NCI-H1694 (cell line): ENCODE results near the gene OVCA2.

Experiments used
- DNase-seq: peaks from one replicate; lab custom pipeline; 2025; lab: John Stamatoyannopoulos, UW

OVCA2 gene

DNA sequence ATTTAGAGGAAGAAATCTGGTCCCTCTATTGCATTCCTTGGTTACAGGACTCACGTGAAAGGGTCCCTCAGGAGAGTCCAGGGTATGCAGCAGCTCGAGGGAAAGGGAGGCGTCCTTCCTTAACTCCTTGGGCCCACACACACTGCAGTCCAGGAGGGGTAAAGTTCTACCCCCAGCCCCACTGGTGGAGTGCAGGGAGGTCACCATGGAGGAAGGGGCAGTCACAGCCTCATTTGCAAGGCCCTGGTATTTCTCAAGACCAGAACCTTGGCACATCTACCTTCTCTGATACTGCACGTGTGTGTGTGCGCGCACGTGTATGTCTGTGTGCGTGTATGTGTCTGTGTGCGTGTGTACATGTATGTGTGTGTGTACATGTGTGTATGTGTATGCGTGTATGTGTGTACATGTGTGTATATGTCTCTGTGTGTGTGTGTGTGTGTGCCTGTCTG is 24.2 kb downstream of the OVCA2 start:
- DNase-seq: no peak

DNA sequence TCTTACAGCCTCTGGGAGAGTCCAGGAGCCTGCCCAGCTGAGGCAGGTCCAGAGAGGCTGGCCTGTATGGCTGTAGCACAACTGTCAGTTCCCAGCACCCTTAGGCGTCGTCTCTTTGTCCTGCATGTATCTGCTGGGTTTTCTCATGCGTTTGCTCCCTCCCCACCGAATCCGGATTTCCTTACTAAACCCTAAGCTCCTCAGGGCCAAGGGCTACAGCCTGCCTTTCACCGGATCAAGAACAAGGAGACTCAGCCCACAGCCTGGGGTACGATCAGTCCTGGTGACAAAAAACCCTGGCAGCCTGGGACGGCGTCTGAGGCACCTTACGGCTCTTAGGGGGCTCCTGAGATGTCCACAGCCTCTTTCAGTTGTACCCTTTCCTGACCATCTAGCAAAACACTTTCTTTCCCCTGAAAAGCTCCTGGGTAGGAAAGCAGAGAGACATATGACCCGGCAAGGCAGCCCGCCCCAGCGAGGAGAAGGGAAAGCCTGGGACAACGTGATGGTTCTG is 25.3 kb downstream of the OVCA2 start:
- no peak for DNase-seq

DNA sequence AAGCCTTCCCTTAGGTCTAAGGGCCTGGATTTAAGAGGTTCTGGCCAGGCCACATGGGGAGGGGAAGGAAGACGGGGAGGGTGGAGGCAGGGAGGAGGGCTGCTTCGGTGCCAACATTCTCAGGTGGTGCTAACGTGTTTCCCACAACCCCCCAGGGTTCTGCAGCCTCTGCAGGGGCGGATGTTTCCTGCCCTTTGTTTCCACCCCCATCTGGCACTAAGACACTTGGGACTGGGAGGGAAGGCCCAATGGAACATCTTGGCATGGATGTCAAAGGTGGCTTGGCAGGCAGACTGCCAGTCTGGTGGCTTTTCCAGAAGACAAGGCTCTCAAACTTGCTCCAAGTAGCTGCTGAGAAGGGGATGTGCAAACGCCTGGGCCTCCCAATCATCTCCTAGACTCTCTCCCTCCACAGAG is 25.8 kb downstream of the OVCA2 start:
- no peak for DNase-seq

DNA sequence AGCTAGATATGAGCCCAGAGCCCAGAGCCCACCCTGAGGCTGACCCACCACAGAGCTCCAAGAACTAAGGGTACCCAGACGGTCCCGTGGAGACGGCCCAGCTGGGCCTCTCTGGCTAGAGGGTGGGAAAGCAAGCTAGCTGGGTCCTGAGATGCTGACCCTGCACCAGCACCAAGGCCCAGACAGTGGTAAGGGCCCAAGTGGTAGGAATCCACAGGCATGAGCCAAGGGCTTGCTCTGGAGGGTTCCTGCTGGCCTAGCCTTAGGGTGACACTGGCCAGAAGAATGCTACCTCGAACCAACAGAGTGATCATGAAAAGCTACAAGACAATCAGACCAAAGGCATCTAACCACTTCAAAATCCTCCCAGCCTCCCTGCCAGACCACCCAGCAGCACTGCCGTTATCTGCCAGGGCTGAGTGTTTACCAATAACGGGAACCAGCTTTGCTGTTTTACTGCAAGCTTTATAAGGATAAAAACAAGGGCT is 26.3 kb downstream of the OVCA2 start:
- DNase-seq: no peak

DNA sequence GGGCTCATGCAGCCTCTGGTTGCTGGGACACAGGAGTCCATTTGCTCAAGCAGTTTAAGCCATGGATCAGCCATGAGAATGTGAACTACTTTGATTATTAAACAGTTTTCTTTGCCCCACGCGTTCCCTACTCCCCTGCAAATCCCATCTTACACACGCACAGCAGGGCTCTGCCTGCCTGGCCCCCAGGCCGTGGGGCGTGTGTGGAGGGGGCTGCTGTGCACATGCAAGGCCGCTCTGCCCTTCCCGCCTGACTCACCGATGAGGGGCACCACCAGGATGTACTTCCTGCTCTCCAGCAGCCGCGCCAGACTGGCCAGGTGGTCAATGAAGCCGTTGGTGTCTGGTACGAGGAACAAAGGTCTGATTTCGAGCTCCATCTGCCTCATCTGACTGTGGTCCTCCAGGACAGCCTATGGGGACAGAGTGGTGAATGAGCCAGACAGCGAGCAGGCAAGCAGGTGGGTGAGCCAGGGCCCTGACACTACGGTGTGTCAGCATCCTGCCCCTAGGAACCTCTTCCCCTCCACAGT is 26.8 kb downstream of the OVCA2 start:
- DNase-seq: no peak

DNA sequence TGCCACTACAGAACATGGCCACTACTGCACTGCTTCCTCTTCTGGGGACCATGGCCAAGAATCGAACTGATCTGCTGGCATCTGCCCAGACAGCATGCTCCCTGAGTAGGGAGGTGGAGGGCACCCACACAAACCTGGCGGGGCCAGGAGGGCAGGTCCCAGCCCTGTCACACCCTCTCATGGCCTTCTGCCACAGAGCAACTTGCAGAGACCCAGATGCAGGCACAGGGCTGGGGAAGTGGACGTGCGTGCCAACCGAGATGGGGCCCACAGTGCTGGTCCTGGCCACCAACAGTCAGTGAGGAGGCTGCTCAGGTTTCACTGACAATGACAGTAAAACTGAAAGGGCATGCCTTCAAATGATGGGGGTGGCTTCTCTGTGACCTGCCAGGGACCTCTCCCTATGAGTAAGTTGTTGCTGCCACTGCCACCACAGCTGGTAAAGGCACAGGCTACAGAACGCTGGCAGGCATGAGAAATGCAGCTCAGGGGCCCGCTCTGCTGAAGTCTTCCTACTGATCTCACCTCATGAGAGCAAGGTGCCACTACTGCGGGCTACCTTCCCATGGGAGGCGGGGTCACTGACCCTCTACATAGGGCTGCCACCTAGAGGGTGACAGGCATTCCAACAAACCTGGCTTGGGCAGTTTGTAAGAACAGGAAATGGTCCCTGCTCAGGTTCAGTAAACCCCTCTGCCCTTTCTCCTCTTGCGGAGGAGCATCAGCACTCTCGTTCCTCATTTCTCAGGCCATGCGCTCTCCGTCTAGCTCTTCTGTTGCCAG is 28.6 kb downstream of the OVCA2 start:
- DNase-seq: no peak

DNA sequence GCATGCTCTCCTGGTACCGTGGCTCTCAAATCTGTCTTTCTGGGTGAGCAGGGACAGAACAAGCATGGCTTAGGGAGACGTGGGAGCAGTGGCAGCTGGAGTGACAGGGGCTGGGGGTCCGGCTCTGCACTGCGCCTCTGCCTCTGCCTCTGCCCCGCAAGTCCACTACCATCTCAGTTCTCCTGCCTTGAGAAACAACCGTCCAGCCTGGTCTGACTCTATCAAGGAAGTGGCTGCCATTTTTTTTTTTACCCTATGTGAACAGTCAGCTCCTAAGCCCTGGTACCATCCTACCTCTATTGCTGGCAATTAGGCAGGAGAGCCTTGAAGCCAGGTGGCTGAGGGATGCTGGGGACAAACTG is 29.2 kb downstream of the OVCA2 start:
- no peak for DNase-seq

DNA sequence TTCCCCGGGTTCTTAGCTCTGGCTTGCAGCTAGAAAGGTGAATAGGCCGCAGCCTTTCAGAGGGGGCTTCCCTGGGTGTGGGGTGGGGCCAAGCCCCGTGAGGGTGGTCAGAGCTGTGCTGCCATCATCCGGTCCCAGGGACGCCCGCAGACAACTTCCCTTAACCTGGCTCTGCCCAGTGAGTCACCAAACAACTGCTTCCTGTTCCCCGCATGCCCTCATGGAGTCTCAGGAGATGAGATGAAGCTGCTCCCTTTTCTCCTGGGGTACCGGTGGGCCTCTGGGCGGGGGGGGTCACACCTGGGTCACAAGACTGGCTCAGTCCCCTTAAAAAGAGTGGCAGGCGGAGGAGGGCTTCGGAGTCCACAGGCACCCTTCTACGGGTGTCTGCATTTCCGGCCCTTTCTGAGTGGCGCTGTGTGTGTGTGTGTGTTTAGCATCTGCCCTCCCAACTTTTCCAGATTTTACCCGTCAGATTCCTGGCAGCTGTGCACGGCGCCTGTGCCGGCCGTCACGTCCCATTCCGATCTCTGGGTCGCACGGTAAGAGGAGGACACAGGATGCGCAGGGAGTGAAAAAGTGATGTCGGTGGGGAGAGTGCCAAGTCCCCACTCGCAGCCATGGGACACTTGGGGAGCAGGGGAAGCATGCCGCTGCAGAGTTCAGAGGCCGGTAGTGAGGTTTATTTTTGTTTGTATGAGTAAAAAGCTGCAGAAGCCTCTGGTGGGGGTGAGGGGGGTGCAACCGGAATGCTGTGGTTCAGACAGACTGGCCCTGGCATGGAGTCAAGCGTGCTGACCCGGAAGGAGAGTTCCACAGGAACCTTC is 29.8 kb downstream of the OVCA2 start:
- no peak for DNase-seq

DNA sequence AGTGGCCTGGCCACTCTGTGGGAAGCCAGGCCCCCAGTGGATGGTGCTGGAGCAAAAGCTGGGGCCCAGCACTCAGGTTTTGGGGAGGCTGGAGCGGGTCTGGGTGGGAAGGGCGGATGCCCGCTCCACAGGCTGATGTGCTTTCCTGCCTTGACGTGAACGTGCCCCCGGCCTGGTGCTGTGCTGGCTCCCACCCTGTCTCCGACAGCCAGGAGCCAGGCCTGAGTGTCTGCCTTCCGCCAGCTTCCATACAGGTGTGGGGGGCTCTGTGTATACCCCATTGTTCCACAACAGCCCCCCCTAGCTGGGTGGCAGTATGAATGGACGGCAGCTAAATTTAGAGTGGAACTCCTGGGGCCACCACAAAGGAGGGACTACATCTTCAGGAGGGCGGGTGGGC is 33.1 kb downstream of the OVCA2 start:
- DNase-seq: no peak

DNA sequence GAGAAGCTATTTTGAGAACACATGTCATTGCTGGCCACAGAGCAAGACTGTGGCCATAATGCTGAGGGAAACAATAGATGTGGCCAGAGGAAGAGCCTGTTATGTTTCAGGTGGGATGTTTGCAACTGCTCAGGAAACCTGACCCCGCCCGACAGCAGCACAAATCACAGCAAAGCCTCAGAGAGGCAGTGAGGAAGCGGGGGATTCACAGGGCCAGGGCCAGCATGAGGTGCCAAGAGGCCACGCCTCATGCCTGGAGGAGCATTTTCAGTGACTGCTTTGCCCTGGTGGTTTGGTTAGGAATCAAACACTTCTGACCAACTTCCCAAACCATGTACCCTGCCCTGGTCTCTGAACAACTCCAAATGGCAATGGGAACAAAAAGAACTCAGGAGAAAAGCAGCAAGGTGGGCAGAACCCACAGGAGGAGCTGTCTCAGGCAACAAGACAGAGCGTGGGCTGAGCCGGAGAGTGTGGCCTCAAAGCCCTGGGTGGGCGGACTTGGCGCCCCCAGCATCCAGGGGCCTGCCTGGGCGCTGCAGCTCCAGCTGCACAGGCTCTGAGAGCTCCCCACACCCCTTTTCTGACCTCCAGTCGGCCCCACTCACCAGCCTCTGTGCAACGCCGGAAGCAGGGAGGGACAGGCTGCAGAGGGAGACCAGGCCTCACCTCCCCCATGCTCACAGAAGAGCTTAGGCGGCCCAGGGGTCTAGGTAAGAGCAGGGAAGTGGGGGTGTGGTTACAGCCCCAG is 33.7 kb downstream of the OVCA2 start:
- no peak for DNase-seq

DNA sequence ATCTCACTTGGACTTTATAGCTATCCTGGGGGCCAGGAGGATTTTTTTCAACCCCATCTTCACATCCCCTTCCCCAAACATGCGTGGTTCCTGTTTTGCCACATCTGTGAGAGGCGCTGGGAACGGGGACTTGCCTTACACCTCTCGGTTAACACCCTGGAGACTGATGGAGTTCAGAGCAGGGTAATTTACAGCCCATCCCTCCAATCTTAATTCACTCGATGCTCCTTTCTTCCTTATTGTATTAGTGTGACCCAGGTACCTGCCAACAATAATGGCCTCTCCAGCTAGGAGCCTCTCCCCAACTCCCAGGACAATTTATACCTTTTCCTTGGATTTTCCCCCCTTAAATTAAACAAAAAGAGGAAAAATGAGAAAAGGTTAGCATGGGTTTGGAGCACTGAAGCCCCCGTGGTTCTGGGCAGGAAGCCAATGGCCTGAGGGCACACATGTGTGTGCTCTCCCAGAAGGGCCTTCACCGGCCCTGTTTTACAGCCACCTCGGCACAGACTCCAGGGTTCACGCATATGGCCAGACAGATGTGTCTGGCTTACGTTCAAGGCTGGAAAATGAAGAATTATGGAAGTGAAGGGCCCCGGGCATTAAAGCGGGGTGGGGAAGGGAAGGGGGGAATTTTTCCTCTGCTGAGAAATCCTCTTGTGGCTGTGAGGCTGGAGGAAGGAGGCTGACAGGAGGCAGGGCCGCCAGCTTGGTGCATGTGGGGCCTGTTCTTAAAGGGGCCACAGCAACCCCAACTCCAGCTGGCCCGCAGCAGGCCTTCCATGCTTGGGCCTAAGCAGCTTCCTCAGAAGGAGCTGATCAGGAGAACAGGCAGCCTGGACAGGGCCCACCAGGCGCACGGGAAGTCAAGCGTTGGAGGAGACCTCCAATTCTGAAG is 34.5 kb downstream of the OVCA2 start:
- peak; percentile 23 for DNase-seq

DNA sequence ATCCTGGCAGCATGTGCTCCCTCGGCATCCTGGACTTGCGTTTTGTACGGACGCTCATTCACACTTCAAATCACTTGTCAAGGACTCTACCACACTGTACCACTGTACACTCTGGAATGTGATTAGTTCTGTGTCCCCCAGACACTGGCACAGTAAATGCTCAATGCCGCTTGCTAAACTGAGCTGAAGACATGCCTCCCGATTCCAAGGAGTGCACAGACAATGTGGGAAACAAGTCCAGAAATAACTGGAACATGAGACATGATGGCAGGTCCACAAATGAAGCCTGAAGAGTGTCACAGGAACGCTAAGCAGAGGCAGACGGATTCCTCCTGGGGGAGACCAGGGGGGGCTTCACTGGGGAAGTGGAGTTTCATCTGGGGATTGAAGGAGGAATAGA is 35.2 kb downstream of the OVCA2 start:
- DNase-seq: no peak

DNA sequence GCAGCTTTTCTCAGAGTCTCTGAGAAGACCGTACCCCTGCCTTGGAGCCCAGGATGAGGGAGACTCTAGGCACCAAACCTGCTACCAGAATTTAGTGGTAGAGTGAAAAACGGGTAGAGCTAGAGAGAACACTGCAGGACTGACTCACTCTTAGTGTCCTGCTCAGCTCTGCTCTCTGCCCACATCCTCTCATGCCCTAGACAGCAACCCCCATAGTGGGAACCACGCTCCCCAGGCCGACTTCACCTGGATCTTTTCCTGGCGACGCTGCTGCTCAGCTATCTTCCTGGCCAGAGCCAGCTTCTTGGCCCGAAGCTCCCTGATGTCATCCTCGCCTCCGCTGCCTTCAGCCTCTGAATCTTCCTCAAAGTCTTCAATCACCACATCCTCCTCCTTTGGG is 39.7 kb downstream of the OVCA2 start:
- DNase-seq: no peak

DNA sequence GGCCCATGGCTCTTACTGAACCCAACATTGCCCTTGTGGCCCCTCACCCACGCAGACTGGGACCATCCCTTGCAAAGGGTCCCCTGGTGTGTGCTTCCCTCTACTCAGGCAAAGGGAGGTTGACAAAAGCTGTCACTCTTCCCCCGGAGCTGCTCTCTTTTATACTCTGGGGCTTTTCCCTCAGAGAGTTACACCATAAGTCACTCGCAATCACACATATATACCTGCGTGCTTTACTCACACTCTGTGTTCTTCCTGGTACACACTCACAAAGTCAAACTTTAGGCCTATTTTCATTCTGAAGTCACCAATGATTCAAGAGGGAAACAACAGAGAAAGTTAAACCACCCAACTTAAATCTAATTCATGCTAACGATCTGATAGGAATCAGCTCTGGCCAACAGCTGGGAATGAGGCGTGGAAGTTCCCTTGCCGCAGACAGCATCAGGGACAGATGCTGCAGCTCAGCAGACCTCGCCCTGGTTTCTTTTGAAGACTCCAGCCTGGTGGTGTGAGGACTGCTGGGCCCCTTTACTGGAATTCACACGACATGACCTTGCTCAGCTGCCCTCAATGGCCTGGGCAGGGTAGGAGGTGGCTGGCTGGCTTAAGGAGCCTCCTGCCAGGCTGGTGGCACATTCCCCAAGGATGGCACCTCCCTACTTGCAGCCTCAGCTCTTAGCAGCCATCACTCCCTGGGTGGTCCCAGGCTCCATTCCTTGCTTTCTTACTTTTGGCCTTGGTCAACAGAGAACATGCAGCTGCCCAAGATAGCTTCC is 40.4 kb downstream of the OVCA2 start:
- no peak for DNase-seq

DNA sequence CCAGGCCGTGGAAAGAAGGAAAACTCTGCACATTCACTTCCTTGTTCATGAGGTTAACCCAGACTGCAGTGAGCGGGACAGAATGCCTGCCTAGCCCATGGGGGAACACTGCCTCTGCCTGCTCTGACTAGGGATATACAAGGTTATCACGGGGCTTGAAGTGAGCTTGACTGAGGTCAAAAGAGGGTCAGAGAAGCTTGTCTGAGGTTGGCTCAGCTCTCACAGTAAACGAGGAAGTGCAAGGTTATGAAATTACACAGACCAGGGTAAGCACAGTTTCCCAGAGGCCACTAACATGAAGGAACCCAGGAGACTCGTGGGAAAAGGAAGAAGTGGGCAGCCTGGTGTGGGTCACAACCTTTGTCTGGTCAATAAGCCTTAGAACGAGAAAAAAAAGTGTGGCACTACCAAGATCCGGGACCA is 41.8 kb downstream of the OVCA2 start:
- DNase-seq: no peak

DNA sequence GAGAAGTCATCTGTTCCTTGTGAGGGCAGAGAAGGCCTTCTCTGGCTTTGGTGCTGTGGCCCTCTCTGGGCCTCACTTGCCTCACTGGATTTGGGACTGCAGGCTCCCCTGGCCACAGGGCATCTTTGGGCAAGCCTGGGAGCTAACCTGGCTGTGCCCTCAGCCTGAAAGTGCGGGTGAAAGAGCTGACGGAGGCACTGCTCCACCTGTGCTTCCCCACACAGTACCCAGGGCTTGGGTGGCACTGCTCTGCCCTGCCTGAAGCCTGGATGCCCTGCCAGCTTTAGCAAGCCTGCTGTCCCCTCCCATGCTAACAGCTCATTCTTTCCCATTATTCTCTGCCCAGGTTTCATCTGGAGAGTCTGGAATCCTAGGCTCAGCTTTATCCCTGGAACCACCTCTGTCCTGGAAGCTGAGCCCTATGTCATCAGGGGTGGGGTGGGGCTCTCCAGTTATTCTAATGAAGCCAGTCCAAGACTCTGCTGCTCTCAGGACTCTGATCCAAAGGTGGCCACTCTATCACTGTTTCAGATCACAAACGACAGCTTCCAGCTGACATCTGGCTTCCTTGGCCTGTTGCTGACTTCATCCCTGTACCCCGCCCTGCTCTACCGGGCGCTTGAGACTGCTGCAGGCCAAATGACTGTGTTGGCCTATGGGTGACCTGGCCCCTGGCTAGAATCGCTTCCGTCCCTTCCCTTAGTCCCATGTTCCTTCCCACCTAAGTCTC is 42.4 kb downstream of the OVCA2 start:
- no peak for DNase-seq

DNA sequence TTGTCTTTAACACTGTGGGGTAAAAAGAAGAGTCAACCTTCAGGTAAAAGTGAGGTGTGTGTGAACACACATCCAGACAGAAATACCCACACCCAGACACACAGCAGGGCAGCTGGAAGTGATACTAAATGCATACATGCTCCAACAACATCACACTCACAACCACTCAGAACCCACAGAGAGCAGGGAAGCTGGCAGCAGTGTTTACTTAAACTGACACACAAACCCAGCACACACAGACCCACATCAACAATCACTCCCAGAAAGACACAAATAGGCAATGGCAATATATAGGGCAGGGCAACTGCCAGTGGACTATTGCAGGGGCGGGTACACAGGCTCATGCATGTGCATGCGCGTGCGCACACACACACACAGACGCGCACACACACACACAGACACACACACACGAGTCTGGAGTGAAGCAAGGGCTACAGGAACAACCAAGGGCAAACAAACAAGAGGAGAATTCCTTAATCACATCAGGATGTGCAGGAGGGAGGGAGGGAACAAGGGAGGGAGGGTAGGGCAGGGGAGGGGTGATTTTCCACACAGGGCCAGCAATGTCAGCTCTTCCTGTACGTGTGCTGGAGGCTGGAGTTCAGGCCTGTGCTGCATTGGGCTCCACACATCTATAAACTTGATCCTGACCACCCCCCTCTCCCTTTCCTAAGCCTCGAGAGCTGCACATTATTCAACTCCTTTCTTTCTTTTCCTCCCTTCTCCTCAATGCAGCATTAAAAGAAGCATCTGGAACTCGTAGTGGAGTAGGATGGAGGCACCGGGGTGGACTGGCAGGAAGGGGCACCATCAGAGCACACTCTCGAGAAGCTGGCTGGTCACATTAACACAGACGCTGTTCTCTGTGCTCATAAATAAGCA is 43.2 kb downstream of the OVCA2 start:
- no peak for DNase-seq

DNA sequence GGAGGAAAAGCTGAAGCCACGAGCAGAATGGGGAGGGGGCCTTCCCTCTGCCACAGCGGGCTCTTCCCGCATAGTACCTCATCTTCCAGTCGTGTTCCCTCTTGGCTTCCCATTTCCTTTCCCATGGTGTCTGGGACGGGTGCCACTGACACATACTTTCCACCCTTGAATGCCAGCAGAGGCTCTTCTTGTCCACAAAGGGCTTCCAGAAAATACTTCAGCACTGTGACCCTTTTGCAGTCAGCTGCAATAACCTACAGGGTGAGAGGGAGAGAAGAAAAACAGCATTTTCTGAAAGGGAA is 43.8 kb downstream of the OVCA2 start:
- no peak for DNase-seq

DNA sequence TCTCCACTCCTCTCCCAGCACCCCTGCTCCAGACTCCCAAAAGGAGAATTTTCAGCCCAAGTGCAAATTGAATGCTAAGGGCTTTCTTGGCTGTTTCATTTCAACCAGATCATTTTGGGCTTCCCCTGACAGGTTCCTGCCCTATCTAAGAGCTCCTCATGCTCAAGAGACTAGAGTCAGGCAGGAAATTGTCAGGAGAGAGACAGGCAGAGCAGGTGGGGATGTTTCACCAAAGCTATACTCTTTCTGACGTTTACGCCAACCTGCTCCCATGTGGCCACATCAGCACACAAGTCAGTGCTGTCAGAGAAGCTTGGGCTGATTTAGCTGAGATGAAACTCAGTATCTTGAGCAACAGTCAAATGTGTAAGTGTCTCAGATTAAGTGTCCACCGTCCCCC is 44.5 kb downstream of the OVCA2 start:
- no peak for DNase-seq
